Measurements from ENCODE around the gene ZAP70.
"Not testable (repeated sequence)": the region's sequence is repeated elsewhere in the genome, so short reads cannot be mapped to it uniquely, and the experiment has no call there.

Gene ZAP70

DNA sequence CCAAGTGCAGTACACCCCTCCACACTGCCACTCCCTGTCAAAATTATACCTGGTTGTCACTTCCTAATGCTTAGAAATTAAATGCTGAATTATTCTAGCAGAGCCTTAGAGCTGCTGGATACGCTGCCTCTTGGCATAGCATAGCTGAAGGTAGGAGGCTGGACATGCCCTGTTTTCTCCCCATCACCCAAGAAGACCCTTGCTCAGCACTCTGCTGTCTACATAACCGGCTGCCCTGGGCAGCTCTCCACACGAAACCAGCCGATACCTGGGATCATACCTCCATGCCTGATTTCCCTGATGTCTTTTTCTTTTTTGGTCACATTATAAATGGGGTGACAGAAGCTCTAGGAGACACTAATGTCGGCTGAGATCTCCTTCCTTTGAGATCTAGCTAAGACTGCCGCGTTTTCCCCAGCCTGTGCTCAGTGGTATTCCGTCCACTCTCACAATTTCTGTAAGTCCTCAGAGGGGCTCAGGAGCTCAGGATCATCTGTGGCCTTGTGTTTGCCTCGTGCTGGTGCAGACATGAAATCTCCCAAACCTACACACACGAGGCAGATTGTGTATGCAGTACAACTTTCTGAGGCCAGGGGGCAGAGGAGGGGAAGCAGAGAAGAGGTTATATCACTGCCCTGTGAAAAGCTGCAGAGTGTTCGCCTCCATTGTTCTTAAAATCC, 13.5 kb upstream of the ZAP70 start:
- peak; percentile 72 to 85 (median 77) for DNase-seq

DNA sequence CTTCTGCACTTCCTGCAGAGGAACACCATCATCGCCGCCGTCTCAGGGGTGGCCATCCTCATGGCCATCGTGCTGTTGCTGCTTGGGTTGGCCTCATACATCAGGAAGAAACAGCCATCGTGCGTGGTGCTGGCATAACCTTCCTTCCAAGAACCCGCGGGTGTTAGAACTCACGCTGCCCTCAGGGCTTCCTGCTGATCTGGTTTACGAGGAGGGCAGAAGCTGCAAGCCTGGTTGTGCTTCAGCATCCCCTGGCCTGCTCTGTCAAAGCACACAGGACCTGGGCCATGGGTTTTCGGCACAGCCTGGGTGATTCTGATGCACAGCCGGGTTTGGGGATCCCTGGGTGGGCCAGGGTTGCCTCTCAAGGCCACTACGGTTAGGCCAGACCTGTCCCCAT, 12.2 kb upstream of the ZAP70 start:
- DNase-seq: no peak

DNA sequence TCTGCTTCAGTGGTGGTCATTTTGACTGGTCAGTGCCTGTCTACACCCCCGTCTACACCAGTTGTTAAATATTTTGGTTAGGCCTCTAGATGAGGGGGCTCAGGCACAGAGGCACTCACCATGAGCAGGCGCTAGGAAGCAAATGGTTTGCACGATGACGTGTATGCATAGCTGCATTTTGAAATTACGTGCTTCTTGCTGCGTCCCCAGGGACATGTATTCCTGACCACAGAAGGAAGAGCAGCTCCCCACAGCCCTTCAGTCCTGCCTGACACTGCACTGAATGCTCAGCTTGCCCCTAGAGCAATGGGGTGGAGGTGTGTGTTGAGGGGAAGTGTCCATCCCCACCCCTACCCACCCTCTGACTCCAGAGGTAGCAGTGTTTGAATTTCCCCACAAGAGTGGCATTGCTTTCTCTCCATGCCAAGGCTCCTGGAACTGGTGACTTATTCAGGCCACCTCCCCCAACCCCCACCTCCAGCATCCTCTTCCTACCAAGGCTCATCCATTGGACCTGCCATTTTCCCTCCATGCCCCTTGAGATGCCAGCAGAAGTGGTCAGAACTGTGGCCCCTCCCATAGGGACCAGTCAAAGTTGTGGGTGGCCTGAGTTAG, 11.4 kb upstream of the ZAP70 start:
- DNase-seq: peak in 1 of 3 experiments; percentile 54

DNA sequence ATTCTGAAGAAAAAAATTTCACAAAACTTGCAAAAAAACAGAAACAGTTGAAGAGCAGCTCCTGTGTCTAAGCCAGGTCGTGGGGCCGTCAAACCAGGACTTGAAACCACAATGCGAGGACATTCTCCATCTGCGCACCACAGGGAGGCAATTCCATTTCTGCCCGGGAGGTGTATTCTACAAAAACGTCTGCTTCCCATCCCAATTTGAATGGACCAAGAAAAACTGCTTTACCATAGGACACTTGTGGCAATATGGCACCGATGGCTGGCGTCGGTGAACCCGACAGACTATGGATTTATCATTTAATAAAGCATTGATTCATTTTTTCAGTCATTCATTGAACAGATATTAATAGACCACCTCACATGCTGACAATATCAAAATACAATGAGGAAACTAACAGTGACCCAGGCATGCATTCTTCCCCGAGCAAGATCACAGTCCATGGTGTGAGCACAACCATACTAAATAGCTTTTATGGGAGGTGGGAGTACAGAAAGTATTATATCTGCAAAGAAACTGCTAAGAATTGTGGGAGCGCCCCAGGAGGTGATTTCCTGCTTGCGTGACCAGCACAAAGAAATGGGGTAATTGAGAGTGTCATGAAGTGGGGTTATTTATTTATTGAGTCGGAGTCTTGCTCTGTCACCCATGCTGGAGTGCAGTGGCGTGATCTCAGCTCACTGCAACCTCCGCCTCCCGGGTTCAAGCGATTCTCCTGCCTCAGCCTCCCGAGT, 10.5 kb upstream of the ZAP70 start:
- DNase-seq: no peak

DNA sequence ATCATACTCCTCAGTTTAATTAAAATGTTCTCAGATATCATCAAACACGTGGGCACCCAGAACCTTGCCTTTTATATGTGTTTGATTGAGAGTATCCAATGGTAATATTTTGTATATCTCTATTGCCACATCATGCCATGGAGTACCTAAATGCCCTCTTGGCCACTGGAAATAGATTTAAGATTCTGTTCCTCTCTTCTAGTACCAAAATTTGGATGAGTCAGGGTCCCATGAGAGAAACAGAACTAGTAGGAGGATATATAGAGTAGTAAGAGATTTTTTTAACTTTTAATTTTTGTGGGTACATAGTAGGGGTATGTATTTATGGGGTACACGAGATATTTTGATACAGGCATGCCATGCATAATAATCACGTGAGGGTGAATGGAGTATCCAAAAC, 9.6 kb upstream of the ZAP70 start:
- DNase-seq: no peak

DNA sequence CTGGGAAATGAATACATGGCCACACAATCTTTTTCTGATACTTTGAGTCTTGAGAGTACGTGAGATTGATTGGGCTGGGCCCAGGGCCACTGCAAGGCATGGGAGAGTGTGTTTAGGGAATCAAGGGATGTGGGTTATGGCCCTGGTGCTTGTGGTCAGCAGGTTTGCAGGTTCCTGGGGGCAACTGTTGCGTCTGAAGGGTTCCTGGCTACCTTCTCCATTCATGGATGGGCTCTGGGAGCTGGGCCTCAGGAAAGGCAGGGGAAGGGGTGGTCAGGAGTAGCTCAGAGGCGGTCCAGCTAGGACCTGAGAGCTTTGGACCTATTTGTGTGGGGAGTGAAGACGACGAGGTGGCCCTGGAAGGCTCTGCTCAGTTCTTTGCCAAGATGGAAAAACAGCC, 8.4 kb upstream of the ZAP70 start:
- DNase-seq: no peak

DNA sequence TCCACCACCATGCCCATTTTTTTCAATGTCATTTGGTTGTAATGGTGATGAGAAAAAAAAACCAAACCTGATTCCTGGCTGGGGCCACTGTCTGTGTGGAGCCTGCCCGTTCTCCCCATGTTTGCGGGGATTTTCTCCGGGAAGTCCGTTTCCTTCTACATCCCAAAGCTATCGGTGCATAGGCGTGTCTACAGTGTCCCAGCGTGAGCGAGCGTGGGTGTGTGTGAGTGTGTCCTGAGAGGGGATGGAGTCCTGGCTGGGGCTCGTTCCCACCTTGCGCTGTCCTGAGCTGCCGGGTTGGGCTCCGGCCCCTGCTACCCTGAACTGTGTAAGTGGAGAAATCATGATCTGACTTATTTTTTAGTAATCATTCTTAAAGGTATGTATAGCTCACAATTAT, 7.3 kb upstream of the ZAP70 start:
- DNase-seq: no peak

DNA sequence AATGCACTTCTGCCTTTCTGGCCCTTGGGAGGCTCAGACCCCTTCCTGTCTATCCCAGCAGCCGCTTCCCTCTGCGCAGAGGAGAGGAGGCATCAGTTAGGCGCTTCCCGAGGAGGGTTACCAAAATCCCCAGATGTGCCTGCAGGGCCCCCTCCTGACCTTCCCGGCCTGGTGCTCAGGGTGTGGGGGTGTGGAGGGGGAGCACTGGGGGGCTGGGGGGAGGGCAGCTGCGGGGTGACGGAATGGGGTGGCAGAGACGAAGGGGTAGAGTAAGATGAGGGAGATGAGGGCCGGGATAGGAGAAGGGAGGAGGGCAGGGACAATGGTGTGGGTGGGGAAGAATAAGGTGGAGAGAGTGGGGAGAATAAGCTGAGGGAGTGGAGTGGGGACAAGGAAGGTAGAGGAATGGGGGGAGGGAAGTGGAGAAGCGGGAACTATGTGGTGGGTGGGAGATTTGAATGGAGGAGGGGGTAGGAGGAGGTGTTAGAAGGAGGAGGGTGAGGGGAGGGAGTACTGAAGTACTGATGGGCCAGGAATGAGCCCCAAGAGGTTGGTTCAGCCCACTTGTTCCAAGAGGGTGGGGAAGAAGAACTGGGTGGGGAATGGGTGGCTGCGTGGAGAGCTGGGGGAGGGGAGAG, 6.5 kb upstream of the ZAP70 start:
- no peak for DNase-seq

DNA sequence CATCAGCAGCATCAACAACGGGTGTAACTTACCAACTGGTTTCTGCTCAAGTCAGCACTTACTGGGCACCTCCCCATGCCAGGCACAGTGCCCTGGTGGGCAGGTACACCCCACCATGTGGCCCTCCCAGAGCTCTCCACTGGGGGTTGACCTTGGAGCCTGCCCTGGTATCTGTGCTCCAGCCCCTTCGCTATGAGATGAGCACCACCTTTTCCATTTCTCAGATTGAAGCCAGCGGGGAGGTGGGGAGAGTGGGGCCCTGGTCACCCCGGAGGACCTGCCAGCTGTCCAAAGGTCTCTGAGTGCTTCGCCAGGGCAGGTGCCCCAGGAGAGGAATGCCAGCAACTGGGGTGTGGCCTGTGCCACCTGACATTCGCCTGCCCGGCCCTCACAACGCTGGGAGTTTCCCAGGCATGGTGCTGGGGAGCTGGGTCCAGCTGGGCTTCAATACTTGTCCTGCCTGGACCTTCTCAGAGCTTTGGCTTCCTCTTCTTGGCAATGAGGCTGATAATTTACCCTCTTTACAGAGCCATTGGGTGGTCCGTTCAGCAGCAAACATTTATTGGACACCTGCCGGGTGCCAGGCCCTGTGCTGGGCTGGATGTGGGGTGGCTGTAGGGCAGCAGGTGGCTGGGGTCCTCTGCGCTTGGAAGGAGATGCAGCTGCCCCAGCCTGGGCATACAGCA, 5.9 kb upstream of the ZAP70 start:
- DNase-seq: no peak

DNA sequence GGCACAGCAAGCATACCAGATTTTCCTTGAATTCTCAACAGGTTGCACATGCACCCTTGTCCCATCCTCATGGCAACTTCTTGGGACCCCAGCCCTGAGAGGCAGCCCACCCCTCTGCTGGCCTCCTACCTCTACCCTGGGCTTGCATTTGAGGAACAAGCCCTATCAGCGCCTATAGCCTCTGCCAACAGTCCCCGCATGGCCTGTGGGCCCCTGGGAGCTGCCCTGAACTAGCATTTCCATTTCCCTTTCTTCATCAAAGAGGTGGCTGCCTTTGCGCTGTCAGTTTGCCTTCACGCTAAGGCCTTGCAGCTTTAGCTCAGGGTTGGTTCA, 5.4 kb upstream of the ZAP70 start:
- DNase-seq: no peak

DNA sequence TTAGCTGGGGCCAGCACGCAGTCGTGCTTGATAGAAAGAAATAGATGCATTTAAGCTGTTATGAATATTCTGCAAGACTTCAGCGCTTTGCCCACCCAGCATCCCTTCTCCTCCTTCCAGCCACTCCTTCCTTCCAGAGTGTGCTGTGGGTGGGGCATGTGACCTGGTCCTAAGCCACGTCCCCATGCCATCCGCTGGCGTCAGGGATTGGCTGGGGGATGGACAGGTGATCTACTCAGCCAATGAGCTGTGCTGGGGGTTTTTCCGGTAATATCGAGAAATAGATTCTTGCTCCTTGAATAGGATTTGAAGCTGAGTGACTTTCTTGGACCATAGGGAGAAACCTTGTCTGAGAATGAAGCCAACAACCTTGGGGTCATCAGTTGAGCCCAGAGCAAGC, 4.8 kb upstream of the ZAP70 start:
- DNase-seq: no peak

DNA sequence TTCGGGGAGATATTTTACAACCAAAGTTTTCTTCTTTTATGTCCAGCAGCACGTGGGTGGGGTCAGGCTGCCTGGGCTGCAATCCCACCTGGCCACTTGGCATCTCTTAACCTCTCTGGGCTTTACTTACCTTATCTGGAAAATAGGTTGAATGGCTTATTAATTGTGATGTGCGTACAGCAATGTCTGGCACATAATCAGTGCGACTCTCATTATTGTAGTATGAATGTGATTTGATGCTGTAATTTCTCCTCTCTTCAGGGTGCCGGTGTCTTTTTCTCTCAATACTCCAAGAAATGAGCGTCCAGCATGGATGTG, 2.0 kb upstream of the ZAP70 start:
- no peak for DNase-seq

DNA sequence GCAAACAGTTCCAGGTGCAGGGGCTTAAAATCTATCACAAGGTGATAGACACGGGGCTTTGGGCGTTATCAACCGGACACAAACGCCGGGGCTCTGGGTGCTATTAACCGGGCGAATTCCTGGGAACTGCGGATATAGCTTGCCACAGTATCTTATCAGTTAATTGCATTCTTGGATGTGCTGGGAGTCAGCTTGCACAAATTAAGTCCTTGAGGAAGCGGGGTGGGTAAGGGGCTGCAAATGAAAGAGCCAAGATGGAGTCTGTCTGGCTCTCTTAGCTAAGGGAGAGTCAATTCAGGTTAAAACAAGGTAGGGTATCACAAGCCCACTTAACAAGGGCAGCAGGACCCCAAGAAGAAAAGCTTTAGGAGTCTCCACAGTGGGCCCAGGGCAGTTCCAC, 1.2 kb upstream of the ZAP70 start:
- not testable (repeated sequence) for DNase-seq

DNA sequence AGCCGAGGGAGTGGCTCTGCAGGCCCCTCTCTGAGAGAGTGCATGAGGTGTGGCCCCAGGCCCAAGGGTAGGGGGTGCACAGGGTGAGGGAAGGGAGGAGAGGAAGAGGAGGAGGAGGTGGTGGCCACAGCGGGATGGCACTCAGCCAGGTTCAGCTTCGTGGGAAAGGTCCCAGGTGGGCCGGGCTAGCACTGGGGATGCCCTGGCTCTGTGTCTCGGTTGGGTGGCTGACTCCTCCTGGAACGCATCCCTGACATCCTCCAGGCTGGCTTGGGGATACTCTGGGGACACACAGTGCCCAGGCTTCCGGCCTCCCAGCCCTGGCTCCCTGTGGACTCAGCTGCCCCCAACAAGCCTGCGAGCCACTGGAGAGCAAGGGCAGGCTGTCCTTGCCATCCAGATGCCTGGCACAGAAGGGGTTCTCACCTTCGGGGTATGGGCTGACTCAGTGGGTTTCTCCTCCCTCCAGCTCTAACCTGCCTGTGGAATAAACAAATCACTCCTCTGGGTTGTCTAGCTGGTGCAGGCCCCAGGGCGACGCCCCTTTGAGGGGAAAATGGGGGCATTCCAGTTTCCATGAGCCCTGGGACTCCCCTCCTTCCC, 582 bp upstream of the ZAP70 start:
- no peak for DNase-seq

DNA sequence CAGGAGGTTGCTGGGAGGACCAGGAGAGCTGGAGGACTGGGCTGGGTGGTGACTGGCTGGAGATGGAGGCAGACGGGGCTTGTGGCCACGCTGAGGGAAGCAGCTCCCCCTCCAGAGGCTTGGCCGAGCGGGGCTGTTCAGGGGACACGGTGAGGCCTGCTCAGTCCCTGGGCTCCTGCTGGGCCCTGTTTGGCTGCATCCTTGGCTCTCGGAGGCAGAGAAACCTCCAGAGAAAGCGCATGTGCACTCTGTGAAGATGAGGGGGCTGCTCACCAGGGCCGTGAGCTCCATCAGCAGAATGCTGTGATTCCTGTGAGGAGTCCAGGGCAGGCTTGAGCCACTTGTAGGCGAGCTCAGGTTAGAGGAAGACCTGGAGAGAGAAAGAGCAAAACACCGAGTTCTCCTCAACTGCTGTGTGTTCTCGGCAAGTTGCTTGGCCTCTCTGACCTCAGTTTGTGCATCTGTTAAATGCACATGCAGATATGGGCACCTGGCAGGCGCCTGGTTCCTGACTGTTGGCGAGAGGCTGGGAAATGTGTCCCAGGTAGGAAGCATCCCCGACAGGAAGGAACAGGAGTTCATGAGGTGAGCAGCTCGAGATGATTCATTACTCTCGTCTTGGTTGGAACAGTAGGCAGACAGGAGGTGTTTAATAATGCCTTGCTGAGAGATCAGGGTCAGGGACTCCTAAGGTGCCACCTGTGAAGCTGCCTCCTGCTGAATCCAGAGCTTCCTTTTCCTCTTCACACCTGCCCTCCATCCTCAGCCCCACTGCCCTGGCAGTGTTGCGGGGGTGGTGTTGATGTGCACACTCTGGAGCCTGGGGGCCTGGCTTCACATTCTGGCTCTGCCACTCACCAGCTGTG, 941 bp downstream of the ZAP70 start:
- DNase-seq: peak in 2 of 3 experiments; percentile 36 to 60

DNA sequence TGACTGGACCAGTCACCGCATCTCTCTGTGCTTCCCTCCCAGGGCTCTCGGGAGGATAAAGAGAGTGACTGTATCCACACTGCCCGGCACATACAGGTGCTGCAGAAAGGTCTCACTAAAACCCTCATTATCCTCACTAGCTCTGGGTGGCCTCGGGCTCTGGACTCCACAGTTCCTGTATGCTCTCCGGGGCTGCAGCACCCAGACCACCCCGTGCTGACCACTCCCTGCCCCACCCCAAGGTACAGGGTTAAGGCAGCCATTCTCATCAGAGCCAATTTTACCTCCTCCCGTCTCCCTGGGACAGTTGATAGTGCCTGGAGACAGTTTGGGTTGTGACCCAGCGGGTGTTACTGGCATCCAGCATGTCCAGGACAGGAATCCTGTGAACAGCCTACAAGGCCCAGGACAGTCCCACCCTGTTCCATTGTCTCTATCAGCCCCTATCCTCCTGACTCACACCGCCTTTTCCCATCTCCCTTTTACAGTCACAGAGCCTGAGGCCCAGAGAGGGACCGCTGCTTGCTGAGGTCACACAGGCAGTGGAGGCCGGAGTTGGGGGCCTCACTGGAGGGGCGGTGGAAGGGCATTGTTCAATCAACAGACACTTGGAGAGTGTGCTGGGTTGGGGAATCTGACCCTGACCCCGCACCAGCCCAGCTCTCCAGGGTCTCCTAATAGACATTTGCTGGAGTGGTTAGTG, 1.7 kb downstream of the ZAP70 start:
- DNase-seq: no peak

DNA sequence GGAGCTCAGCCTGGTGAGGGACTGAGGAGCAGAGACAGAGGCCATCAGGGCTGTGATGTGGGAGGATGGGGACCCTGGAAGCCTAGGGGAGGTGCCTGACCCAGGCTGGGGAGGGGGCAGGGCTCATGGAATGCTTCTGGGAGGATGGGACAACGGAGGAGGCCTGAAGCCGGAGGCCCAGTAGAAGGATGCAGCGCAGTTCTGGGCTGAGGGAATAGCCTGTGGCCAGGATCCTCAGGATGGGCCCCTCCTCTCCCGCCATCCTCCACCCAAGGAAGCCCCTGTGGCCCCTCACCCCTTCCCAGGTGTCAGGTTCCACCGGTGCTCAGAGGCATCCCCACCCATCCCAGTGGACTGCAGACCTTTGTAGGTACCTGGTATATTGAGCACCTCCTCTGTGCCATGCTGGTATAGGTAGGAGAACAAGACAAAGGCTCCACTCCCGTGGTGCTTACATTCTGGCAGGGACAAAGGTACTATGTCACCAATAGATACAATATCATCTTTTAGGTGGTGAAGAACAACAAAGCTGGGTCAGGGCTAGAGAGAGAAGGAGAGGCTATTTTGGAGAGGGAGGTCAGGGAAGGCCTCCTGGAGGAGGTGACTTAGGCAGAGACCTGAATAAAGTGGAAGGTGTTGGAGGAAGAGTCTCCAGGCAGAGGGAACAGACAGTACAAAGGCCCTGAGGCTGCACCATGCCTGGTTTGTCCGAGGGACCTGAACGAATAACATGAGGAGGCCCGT, 2.7 kb downstream of the ZAP70 start:
- DNase-seq: no peak

DNA sequence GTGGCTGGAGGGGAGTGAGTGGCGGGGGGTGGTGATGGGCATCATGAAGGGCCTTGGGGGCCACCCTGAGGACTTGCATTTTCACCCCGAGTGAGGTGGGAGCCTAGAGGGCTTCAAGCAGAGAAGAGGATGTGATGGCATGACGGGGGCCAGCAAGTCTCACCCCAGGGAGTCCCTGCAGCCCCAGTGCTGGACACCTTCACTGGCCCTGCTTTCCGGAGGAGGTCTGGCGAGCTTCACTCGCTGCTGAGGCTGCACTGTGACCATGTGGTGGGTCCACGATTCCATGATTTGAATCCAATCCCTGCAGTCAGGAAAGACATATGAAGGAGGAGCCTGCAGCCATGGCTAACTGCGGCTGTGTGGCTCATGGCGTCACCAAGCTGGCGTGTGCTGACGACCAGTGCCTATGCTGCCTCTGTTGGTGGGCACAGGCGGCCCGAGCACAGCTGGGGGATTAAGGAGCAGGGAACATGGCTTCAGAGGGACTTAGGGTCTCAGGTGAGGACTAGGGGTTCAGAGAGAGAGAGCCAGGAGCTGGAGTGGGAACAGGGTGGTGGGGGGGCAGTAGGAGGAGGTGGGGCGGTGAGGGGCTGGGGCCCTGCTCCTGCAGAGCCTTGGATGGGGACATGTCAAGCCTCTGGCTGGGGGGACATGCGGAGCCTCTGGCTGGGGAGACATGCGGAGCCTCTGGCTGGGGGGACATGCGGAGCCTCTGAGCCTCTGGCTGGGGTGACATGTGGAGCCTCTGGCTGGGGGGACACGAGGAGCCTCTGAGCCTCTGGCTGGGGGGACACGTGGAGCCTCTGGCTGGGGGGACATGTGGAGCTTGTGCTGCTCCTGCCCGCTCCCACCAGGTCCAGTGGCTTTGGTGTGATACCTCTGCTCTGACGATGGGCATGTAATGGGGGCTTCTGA, 3.6 kb downstream of the ZAP70 start:
- no peak for DNase-seq

DNA sequence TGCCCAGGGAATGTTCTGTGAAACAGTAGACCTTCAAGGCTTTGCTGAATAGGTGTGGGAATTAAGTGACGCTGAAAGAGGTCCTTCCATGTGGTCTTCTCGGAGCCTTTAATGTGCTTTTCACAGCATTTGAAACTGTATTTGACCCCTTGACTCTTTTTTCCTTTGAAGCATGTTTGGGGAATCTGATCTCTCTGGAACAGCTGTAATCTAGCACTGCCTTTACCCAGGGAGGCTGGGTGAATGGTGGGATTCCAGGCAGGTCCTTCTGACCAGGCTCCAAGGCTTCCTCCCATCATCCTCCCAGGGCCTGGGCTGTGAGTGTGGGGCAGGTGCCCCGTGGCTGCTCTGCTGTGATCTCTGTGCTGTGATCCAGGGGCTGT, 4.2 kb downstream of the ZAP70 start:
- DNase-seq: no peak

Data from NCI-H1417 (cell line).